H1 (cell line): ENCODE measurements around the gene PTCHD1.

Source experiments
- CBX5 ChIP-seq: fragments of 300-800, 300-1000 bp; sonication (generic); IDR thresholded peaks from 2 replicates; pipeline ENCODE4 v1.7.1; 2016; ENCODE audit warnings: antibody characterized with exemption, low read length, low read depth
- CTCF ChIP-seq, 3 experiments: IDR thresholded peaks; 1 replicate in 2 of 3; 2 replicates in 1 of 3; pipeline versions ENCODE4 v1.5.1 to v1.6.1; 2011; ENCODE audit warnings: low read length in 3 of 3, mild to moderate bottlenecking in 3 of 3, inconsistent platforms in 2 of 3, low read depth in 1 of 3, moderate library complexity in 1 of 3; ENCODE audit not compliant: insufficient read depth in 1 of 3; ENCODE audit errors: control extremely low read depth in 1 of 3
- EGR1 ChIP-seq: IDR thresholded peaks from 2 replicates; pipeline ENCODE4 v1.6.1; 2011; ENCODE audit warnings: low read depth, low read length, borderline replicate concordance
- EP300 ChIP-seq, 2 experiments: IDR thresholded peaks; 1 replicate in 1 of 2; 2 replicates in 1 of 2; pipeline ENCODE4 v1.6.1; 2011 to 2012; ENCODE audit warnings: low read depth in 2 of 2, low read length in 2 of 2, mild to moderate bottlenecking in 2 of 2, borderline replicate concordance in 1 of 2, inconsistent platforms in 1 of 2, moderate library complexity in 1 of 2
- MAFK ChIP-seq: IDR thresholded peaks from 2 replicates; pipeline ENCODE4 v1.6.1; 2012; ENCODE audit warnings: low read depth, mild to moderate bottlenecking, improper control_type of control experiment, low read length
- MAX ChIP-seq: IDR thresholded peaks from 2 replicates; pipeline ENCODE4 v1.6.1; 2012; ENCODE audit warnings: inconsistent platforms
- POLR2A ChIP-seq, 2 experiments: IDR thresholded peaks; 1 replicate in 1 of 2; 2 replicates in 1 of 2; pipeline ENCODE4 v1.6.1; 2011; ENCODE audit warnings: low read depth in 2 of 2, low read length in 2 of 2, mild to moderate bottlenecking in 2 of 2; ENCODE audit errors: control extremely low read depth in 1 of 2
- RFX5 ChIP-seq: IDR thresholded peaks from 2 replicates; pipeline ENCODE4 v1.6.1; 2011; ENCODE audit warnings: low read depth, low read length, improper control_type of control experiment, borderline replicate concordance
- TCF12 ChIP-seq: IDR thresholded peaks from 2 replicates; pipeline ENCODE4 v1.6.1; 2011; ENCODE audit warnings: low read depth, mild to moderate bottlenecking, low read length
- YY1 ChIP-seq: IDR thresholded peaks from 2 replicates; pipeline ENCODE4 v1.6.1; 2011; ENCODE audit warnings: low read depth, mild to moderate bottlenecking, low read length

DNA sequence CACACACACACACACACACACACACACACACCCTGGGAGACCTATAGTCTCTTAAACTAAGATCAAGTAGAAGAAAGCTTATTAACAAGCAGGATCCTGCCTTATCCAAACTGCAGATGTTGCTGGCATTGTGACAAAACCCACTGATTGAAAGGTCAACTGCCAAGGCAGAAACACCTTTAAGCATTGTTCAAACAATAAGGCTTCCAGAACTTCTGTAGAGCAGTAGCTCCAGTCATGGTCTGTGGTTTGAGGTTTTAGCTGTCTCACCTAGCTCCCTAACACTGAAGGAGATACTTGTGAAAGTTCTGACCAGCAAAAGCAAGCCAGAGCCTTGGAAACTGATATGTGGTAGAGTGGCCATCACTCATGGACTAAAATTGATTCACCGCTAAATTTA lies 59.8 kb downstream of the PTCHD1 start:
- TF ChIP-seq CTCF (IDR thresholded peaks at IDR 0.05; ENCODE audit: control extremely low read depth in 1 of 3, insufficient read depth in 1 of 3, low read depth in 1 of 3, low read length in 3 of 3) (no peak), EGR1 (no peak), EP300 (IDR thresholded peaks at IDR 0.05; ENCODE audit: borderline replicate concordance in 1 of 2, low read depth in 2 of 2, low read length in 2 of 2) (no peak), MAX (no peak), POLR2A (IDR thresholded peaks at IDR 0.05; ENCODE audit: control extremely low read depth in 1 of 2, low read depth in 2 of 2, low read length in 2 of 2) (no peak), TCF12 (no peak), RFX5 (no peak), YY1 (no peak), CBX5 (no peak), MAFK (no peak)
